ENCODE results near the gene GRK4.

GRK4 gene

DNA sequence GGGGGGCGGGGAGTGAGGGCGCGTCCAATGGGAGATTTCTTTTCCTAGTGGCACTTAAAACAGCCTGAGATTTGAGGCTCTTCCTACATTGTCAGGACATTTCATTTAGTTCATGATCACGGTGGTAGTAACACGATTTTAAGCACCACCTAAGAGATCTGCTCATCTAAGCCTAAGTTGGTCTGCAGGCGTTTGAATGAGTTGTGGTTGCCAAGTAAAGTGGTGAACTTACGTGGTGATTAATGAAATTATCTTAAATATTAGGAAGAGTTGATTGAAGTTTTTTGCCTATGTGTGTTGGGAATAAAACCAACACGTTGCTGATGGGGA lies 112.2 kb downstream of the GRK4 start:
- DNase-seq (ENCODE audit: low read depth, low spot score): no peak
- TF ChIP-seq, protein P1, sequence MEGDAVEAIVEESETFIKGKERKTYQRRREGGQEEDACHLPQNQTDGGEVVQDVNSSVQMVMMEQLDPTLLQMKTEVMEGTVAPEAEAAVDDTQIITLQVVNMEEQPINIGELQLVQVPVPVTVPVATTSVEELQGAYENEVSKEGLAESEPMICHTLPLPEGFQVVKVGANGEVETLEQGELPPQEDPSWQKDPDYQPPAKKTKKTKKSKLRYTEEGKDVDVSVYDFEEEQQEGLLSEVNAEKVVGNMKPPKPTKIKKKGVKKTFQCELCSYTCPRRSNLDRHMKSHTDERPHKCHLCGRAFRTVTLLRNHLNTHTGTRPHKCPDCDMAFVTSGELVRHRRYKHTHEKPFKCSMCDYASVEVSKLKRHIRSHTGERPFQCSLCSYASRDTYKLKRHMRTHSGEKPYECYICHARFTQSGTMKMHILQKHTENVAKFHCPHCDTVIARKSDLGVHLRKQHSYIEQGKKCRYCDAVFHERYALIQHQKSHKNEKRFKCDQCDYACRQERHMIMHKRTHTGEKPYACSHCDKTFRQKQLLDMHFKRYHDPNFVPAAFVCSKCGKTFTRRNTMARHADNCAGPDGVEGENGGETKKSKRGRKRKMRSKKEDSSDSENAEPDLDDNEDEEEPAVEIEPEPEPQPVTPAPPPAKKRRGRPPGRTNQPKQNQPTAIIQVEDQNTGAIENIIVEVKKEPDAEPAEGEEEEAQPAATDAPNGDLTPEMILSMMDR (IDR thresholded peaks at IDR 0.05; ENCODE audit: insufficient read depth, low read length, missing control alignments): no peak
- CTCF ChIA-PET: interaction anchor here (0.9 kb wide), 1 partner anchor 34 kb away, joined by 3 read pairs; no protein-coding TSS in a partner anchor
- POLR2A ChIA-PET: interaction anchor here (1.0 kb wide), 1 partner anchor 32 kb away, joined by 4 read pairs; no protein-coding TSS in a partner anchor
- peak overlapping the region; percentile 97 for H3K4me3 ChIP-seq (ENCODE audit: low read depth, low read length)

DNA sequence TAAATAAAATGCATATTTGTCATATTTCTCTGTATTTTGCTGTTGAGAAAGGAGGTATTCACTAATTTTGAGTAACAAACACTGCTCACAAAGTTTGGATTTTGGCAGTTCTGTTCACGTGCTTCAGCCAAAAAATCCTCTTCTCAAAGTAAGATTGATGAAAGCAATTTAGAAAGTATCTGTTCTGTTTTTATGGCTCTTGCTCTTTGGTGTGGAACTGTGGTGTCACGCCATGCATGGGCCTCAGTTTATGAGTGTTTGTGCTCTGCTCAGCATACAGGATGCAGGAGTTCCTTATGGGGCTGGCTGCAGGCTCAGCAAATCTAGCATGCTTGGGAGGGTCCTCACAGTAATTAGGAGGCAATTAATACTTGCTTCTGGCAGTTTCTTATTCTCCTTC lies 114.4 kb downstream of the GRK4 start:
- POLR2A ChIA-PET: no interaction called here
- H3K4me3 ChIP-seq (ENCODE audit: low read depth, low read length): no peak overlapping the region
- TF ChIP-seq, protein P1 (IDR thresholded peaks at IDR 0.05; ENCODE audit: insufficient read depth, low read length, missing control alignments): no peak
- CTCF ChIA-PET: no interaction called here
- DNase-seq (ENCODE audit: low read depth, low spot score): no peak

DNA sequence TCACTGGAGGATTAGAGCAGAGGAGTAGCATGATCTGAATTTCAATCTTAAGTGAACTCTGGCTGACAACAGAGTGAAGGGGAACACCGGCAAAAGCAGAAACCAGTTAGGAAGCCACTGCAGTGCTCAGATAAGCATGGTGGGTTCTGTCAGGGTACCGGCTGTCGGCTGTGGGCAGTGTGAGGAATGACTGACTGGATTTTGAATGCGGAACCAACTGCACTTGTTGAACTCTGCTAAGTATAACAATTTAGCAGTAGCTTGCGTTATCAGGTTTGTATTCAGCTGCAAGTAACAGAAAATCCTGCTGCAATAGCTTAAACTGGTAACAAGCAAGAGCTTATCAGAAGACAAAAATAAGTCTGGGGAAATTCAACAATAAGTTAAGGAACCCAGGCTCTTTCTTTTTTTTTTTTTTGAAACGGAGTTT lies 116.3 kb downstream of the GRK4 start:
- no peak for DNase-seq (ENCODE audit: low read depth, low spot score)
- ChIA-PET POLR2A (no interaction called here), CTCF (interaction anchor here (1.5 kb wide), 1 partner anchor 27 kb away, joined by 6 read pairs; no protein-coding TSS in a partner anchor)
- TF ChIP-seq, protein P1 (IDR thresholded peaks at IDR 0.05; ENCODE audit: insufficient read depth, low read length, missing control alignments): no peak
- H3K4me3 ChIP-seq (ENCODE audit: low read depth, low read length): no peak overlapping the region

DNA sequence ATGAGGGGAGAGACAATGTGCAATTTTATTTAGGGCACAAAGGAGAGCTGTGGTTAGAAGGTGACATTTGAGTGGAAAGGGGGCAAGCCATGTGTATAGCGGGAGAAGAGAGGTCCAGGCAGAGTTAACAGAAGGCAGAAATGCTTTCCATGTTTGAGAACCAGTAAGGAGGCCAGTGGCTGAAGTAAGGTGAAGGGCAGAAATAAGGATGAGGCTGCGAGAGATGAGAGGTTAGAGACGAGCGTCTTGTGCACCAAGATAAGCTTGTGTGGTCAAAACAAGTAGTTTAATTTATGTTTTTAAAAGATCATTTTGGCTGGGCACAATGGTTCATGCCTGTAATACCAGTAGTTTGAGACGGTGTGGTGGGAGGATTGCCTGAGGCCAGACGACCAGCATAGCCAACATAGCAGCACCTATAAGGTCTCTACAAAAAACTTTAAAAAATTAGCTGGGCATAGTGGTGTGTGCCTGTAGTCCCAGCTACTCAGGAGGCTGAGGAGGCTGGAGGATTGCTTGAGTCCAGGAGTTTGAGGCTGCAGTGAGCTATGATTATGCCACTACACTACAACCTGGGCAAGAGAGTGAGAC lies 119.6 kb downstream of the GRK4 start:
- no peak for DNase-seq (ENCODE audit: low read depth, low spot score)
- ChIA-PET POLR2A (no interaction called here), CTCF (interaction anchor here (0.7 to 1.5 kb wide), 5 partner anchors 15 to 398 kb away, joined by 3 to 6 read pairs (median 3); no protein-coding TSS in a partner anchor)
- TF ChIP-seq, protein P1 (IDR thresholded peaks at IDR 0.05; ENCODE audit: insufficient read depth, low read length, missing control alignments): no peak
- no peak overlapping the region for H3K4me3 ChIP-seq (ENCODE audit: low read depth, low read length)

DNA sequence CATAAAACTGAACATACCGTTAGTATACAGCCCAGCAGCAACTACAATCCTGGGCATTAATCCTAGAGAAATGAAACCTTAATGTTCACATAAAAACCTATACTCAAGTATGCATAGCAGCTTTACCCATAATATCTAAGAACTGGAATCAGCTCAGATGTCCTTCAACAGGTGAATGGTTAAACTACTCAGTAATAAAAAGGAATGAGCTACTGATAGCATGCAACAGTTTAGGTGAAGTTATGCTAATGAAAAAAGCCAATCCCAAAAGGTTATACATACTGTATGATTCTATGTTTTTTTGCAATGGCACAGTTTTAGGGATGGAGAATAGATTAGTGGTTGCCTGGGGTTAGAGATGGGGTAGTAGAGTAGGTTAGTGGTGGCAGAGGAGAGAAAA lies 120.4 kb downstream of the GRK4 start:
- ChIA-PET POLR2A (no interaction called here), CTCF (interaction anchor here (1.2 to 1.5 kb wide), 3 partner anchors 24 to 397 kb away, joined by 3 to 6 read pairs (median 3); no protein-coding TSS in a partner anchor)
- DNase-seq (ENCODE audit: low read depth, low spot score): no peak
- TF ChIP-seq, protein P1 (IDR thresholded peaks at IDR 0.05; ENCODE audit: insufficient read depth, low read length, missing control alignments): no peak
- H3K4me3 ChIP-seq (ENCODE audit: low read depth, low read length): no peak overlapping the region

DNA sequence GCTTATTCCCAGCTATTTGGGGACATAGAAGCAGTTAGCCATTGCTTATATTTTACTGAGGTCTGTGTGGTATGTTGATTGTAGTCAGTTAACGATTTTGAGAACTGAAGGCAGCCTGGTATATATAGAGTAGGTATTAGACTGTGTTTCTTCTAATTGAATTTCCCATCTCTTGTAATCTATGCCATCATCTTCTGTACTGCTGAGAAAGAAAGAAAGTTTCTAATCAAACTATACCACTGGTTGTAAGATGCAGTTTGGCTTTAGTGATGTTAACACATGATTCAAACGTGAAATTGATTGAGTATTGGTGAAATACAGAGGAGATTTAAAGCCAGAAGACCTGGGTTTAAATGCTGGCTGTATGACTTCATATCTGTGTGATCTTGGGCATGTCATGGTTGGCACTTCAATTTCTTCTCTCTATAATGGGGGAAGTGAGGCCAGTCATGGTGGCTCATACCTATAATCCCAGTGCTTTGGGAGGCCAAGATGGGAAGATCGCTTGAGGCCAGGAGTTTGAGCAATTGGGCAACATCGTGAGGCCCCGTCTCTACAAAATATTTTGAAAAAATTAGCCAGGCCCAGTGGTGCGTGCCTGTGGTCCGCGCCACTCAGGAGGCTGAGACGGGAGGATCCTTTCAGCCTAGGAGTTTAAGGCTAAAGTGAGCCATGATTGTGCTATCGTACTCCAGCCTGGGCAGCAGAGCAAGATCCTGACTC lies 122.7 kb downstream of the GRK4 start:
- no peak for DNase-seq (ENCODE audit: low read depth, low spot score)
- ChIA-PET CTCF (no interaction called here), POLR2A (no interaction called here)
- TF ChIP-seq, protein P1 (IDR thresholded peaks at IDR 0.05; ENCODE audit: insufficient read depth, low read length, missing control alignments): no peak
- H3K4me3 ChIP-seq (ENCODE audit: low read depth, low read length): no peak overlapping the region

Data from AG04449 (cell line).